ENCODE data around the gene GAL3ST3. TPM values are rescaled to one million over a fixed set of nuclear protein-coding genes. Genes with fewer than 3 reads are reported as not detected.

GAL3ST3 gene
- total and polyA plus RNA-seq, 2 of the 8 experiments (the other 6 are each of a cell fraction or from before 2014, with no cell fraction given) = 21.1 to 21.4 TPM

DNA sequence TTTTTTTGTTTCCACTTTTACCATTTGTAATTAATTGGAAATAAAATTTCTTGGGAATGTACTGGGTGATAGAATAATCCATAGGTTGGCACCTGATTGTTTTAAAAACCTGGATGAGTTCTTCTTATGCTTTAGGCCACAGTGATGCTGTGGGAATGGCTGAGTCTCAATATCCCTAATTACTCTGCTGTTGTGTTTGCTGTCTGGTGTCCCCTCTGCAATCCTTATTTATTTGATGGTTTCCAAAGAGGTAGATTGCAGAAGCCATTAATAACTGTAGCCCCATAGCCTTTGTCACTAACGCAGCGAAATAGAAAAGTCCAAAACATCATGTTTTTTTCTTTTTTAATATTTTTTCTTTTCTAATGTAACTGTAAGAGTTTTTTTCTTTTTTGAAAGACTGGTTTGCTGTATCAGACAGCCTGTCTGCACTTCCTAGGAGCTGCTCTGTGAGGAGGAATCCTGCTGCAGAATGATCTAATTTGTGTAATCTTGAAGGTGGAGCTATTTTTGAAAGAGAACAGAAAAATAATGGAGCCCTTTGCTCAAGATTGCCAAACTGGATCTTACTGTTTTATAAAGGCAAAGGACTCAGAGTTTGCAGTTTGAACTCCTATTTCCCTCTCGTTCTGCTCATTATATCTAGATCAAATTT lies 36.0 kb upstream of the GAL3ST3 start (continued):
- TF ChIP-seq RNF2 (IDR thresholded peaks at IDR 0.05; ENCODE audit: borderline replicate concordance, low read depth, low read length, missing control alignments, poor library complexity, severe bottlenecking) = no peak
- no peak for TF ChIP-seq POLR2AphosphoS5 (IDR thresholded peaks at IDR 0.05; ENCODE audit: low read depth, low read length)
- TF ChIP-seq SRF (IDR thresholded peaks at IDR 0.05; ENCODE audit: low read depth, low read length) = no peak

Data from H1 (cell line).